T-helper 9 cell (primary cell): ENCODE measurements around the gene MC1R.
"Not testable (repeated sequence)": the region's sequence is repeated elsewhere in the genome, so short reads cannot be mapped to it uniquely, and the experiment has no call there.

Experiments used
- DNase-seq: peaks from one replicate; pipeline ENCODE4 v3.0.0-alpha.2; 2020

The MC1R gene

GRCh38 chr16:89964201-89964600 is 45.5 kb downstream of the MC1R start:
- no peak for DNase-seq

- no peak for DNase-seq
Observed at GRCh38 chr16:89965447-89966225, 47.0 kb downstream of the MC1R start.

- no peak for DNase-seq
Observed at GRCh38 chr16:89966756-89967155, 48.1 kb downstream of the MC1R start.

GRCh38 chr16:89967436-89967835 is 48.8 kb downstream of the MC1R start:
- not testable (repeated sequence) for DNase-seq

- not testable (repeated sequence) for DNase-seq
Observed at GRCh38 chr16:89968074-89968473, 49.4 kb downstream of the MC1R start.

GRCh38 chr16:89969741-89970410 is 51.2 kb downstream of the MC1R start:
- no peak for DNase-seq
